ENCODE results near the gene STMP1.

Gene STMP1

DNA sequence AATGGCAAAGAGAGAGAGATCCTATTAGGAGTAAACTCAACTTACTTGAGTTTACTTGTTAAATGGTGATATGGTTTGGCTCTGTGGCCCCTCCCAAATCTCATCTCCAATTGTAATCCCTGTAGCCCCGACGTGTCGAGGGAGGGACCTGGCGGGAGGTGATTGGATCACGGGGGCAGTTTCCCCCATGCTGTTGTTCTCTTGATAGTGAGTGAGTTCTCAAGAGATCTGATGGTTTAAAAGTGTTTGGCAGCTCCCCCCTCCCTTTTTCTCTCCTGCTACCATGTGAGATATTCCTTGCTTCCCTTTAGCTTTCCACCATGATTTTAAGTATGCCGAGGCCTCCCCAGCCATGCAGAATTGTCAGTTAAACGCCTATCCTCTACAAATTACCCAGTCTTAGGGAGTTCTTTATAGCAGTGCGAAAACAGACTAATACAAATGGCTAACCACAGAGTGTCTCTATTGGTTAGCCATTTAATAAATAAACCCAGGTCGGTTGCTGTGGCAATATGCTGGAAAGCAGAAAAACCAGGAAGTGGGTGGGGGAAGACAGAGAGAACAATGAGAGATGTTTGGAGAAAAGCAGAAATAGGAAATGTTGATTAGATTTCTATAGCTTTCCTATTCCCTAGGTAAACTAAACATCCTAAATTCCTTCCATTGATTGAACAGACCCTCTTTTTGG is 3.0 kb upstream of the STMP1 start:
- Histone ChIP-seq H3K4me2 (ENCODE audit: low read depth, low read length, poor library complexity, severe bottlenecking) (no peak overlapping the region), H3K27ac (ENCODE audit: low read depth, low read length) (no peak overlapping the region), H4K20me1 (ENCODE audit: low read depth, low read length) (no peaks in the 10 kb centered on the region), H3K4me3 (ENCODE audit: insufficient read depth, low read length, poor library complexity, severe bottlenecking) (no peak overlapping the region), H3K9me3 (ENCODE audit: insufficient read depth, low read length) (no peaks in the 10 kb centered on the region), H3K36me3 (ENCODE audit: low read length) (no peaks in the 10 kb centered on the region), H3K79me2 (ENCODE audit: insufficient read depth, low read length) (peaks cover 20% of the 10 kb centered on the region), H3K27me3 (ENCODE audit: low read length) (no peaks in the 10 kb centered on the region), H3F3A (ENCODE audit: insufficient read depth) (peaks cover 9% of the 10 kb centered on the region; the same call in 1 of the 2 replicates), H2AFZ (ENCODE audit: low read depth, low read length, severe bottlenecking) (no peak overlapping the region), H3K9me2 (replicated peaks; ENCODE audit: insufficient read depth, low read length) (no peaks in the 10 kb centered on the region), H3K9ac (ENCODE audit: low read length) (no peak overlapping the region)
- TF ChIP-seq, protein P1, sequence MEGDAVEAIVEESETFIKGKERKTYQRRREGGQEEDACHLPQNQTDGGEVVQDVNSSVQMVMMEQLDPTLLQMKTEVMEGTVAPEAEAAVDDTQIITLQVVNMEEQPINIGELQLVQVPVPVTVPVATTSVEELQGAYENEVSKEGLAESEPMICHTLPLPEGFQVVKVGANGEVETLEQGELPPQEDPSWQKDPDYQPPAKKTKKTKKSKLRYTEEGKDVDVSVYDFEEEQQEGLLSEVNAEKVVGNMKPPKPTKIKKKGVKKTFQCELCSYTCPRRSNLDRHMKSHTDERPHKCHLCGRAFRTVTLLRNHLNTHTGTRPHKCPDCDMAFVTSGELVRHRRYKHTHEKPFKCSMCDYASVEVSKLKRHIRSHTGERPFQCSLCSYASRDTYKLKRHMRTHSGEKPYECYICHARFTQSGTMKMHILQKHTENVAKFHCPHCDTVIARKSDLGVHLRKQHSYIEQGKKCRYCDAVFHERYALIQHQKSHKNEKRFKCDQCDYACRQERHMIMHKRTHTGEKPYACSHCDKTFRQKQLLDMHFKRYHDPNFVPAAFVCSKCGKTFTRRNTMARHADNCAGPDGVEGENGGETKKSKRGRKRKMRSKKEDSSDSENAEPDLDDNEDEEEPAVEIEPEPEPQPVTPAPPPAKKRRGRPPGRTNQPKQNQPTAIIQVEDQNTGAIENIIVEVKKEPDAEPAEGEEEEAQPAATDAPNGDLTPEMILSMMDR (IDR thresholded peaks at IDR 0.05; ENCODE audit: insufficient read depth, low read length, poor library complexity, severe bottlenecking) = no peak
- no peak for TF ChIP-seq EZH2phosphoT487 (conservative IDR thresholded peaks at IDR 0.05; ENCODE audit: low read length)

DNA sequence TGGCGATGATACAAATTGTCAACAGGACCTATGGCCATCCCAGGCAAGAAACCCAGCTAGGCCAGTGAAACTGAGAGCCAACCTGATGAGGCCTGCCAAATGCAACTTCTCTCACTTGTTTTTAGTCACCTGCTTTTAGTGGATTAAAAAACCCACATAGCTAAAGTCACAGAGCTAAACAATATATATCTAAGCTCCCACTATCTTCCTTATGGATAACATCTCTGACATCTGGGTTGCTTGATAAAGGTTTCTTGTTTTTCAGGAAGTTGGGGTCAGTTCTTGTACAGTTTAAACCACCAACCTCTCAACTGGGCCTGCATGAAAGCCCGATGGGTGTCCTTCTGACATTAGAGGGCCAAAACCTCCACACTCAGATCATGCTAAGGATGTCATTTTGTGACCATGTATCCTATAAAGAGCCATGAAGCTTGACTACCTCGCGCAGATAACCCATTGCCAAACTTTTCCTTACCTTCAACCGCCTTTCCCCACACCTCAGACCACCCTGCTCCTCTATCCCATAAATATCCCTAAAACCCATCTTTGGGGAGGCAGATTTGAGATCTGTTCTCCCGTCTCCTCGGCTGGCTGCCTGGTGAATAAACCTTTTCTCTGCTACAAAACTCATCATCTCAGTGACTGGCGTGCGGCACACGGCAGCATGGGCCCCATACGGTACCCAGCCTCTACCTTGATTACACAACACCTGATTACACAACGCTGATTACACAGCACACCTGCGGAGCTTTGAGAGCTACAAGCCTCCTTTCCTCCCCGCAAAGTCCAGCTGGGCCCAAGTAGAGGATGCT is 797 bp upstream of the STMP1 start:
- Histone ChIP-seq H3F3A (ENCODE audit: insufficient read depth) (peaks cover 9% of the 10 kb centered on the region; the same call in 1 of the 2 replicates), H3K27me3 (ENCODE audit: low read length) (no peaks in the 10 kb centered on the region), H3K36me3 (ENCODE audit: low read length) (no peaks in the 10 kb centered on the region), H3K27ac (ENCODE audit: low read depth, low read length) (no peak overlapping the region; the same call in 1 of the 2 replicates), H3K9me3 (ENCODE audit: insufficient read depth, low read length) (no peaks in the 10 kb centered on the region), H3K9me2 (replicated peaks; ENCODE audit: insufficient read depth, low read length) (no peaks in the 10 kb centered on the region), H2AFZ (ENCODE audit: low read depth, low read length, severe bottlenecking) (peak overlapping the region; percentile 90), H3K4me3 (ENCODE audit: insufficient read depth, low read length, poor library complexity, severe bottlenecking) (peak overlapping the region; percentile 99), H3K79me2 (ENCODE audit: insufficient read depth, low read length) (peaks cover 40% of the 10 kb centered on the region), H3K4me2 (ENCODE audit: low read depth, low read length, poor library complexity, severe bottlenecking) (peak overlapping the region; percentile 74), H4K20me1 (ENCODE audit: low read depth, low read length) (no peaks in the 10 kb centered on the region), H3K9ac (ENCODE audit: low read length) (peak overlapping the region; percentile 95)
- TF ChIP-seq, protein P1 (IDR thresholded peaks at IDR 0.05; ENCODE audit: insufficient read depth, low read length, poor library complexity, severe bottlenecking) = no peak

DNA sequence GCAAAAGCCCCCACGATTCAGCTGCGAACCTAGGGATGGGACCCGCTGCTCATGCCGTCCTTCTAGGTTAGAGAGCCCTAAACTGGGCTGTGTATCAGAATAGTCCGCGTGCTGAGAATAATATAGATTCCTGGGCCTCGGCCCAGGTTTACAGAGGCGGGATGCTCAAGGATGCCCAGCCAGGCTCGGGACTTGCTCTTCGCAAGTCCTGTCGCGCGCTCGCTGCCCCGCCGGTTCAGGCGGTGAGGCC is 266 bp upstream of the STMP1 start:
- no peaks in the 10 kb centered on the region for H4K20me1 ChIP-seq (ENCODE audit: low read depth, low read length)
- no peaks in the 10 kb centered on the region for H3K9me2 ChIP-seq (replicated peaks; ENCODE audit: insufficient read depth, low read length)
- peaks cover 45% of the 10 kb centered on the region for H3K79me2 ChIP-seq (ENCODE audit: insufficient read depth, low read length)
- H3K9ac ChIP-seq (ENCODE audit: low read length) = peak overlapping the region; percentile 95
- peak overlapping the region; percentile 74 for H3K4me2 ChIP-seq (ENCODE audit: low read depth, low read length, poor library complexity, severe bottlenecking)
- H3K27ac ChIP-seq (ENCODE audit: low read depth, low read length) = no peak overlapping the region; the same call in 1 of the 2 replicates
- H3K27me3 ChIP-seq (ENCODE audit: low read length) = no peaks in the 10 kb centered on the region
- TF ChIP-seq EZH2phosphoT487 (conservative IDR thresholded peaks at IDR 0.05; ENCODE audit: low read length) = no peak
- TF ChIP-seq, protein P1 (IDR thresholded peaks at IDR 0.05; ENCODE audit: insufficient read depth, low read length, poor library complexity, severe bottlenecking) = peak; percentile 25
- H3F3A ChIP-seq (ENCODE audit: insufficient read depth) = peaks cover 9% of the 10 kb centered on the region; the same call in 1 of the 2 replicates
- peak overlapping the region; percentile 90 for H2AFZ ChIP-seq (ENCODE audit: low read depth, low read length, severe bottlenecking)
- H3K9me3 ChIP-seq (ENCODE audit: insufficient read depth, low read length) = no peaks in the 10 kb centered on the region
- peak overlapping the region; percentile 99 for H3K4me3 ChIP-seq (ENCODE audit: insufficient read depth, low read length, poor library complexity, severe bottlenecking)
- no peaks in the 10 kb centered on the region for H3K36me3 ChIP-seq (ENCODE audit: low read length)

All from SU-DHL-6 (cell line).